PC-9 (cell line): ENCODE results near the gene MBD4. TPM values are rescaled to one million over a fixed set of nuclear protein-coding genes. Genes with fewer than 3 reads are reported as not detected.
"Not testable (repeated sequence)": the region's sequence is repeated elsewhere in the genome, so short reads cannot be mapped to it uniquely, and the experiment has no call there.

ENCODE experiments used
- BruUV-seq: library from RNA; stranded (reverse); fragments of 400-500 nt; replicated peaks from 2 replicates; lab custom pipeline; 2021; lab: Mats Ljungman, UMichigan
- CTCF ChIA-PET: fragments of 300-600 bp; sonication (Branson Sonifier 250); formaldehyde crosslinking; loops from one replicate; lab custom pipeline; 2022; ENCODE audit warnings: antibody characterized with exemption; lab: Charles Lee
- POLR2A ChIA-PET: fragments of 300-600 bp; sonication (Branson Sonifier 250); formaldehyde crosslinking; loops from one replicate; lab custom pipeline; 2022; ENCODE audit warnings: antibody characterized with exemption; ENCODE audit not compliant: unreplicated experiment; lab: Charles Lee
- DNase-seq, 2 experiments: peaks; one replicate each; pipeline versions ENCODE4 v3.0.0 to v3.0.0-alpha.2; 2015 to 2022; ENCODE audit warnings: mixed read lengths in 1 of 2
- H2AFZ ChIP-seq: fragments of 200-600 bp; sonication (generic); 2 replicates; pipeline ENCODE4 v1.8.1; 2017; ENCODE audit warnings: antibody characterized with exemption
- H3F3A ChIP-seq: fragments of 200-600 bp; sonication (generic); 2 replicates; pipeline ENCODE4 v1.8.1; 2017; ENCODE audit warnings: antibody characterized with exemption, mild to moderate bottlenecking, low read depth; ENCODE audit not compliant: insufficient read depth
- H3K27ac ChIP-seq: fragments of 200-600 bp; sonication (generic); 2 replicates; pipeline ENCODE4 v1.6.1; 2016; ENCODE audit warnings: mixed run types
- H3K27me3 ChIP-seq: fragments of 200-600 bp; sonication (generic); 2 replicates; pipeline ENCODE4 v1.6.1; 2016; ENCODE audit warnings: low read depth, mixed run types; ENCODE audit not compliant: insufficient read depth
- H3K36me3 ChIP-seq: fragments of 200-600 bp; sonication (generic); 2 replicates; pipeline ENCODE4 v1.6.1; 2016; ENCODE audit warnings: low read depth, mixed run types
- H3K4me1 ChIP-seq: fragments of 200-600 bp; sonication (generic); replicated peaks from 2 replicates; pipeline ENCODE4 v1.6.1; 2016; ENCODE audit warnings: mixed run types; ENCODE audit not compliant: insufficient read depth
- H3K4me2 ChIP-seq: fragments of 200-600 bp; sonication (generic); 2 replicates; pipeline ENCODE4 v1.6.1; 2017; ENCODE audit warnings: mixed run types
- H3K4me3 ChIP-seq: fragments of 200-600 bp; sonication (generic); 2 replicates; pipeline ENCODE4 v1.6.1; 2016; ENCODE audit warnings: mixed run types
- H3K79me2 ChIP-seq: fragments of 200-600 bp; sonication (generic); 2 replicates; pipeline ENCODE4 v1.6.1; 2017; ENCODE audit warnings: low read depth, mixed run types
- H3K9me2 ChIP-seq: fragments of 200-600 bp; sonication (generic); 2 replicates; pipeline ENCODE4 v1.8.1; 2017; ENCODE audit warnings: mild to moderate bottlenecking; ENCODE audit not compliant: insufficient read depth
- H3K9me3 ChIP-seq: fragments of 200-600 bp; sonication (generic); 2 replicates; pipeline ENCODE4 v1.8.1; 2016; ENCODE audit warnings: low read depth; ENCODE audit not compliant: insufficient read depth
- H4K20me1 ChIP-seq: fragments of 200-600 bp; sonication (generic); 2 replicates; pipeline ENCODE4 v1.8.1; 2017; ENCODE audit not compliant: insufficient read depth
- EZH2 ChIP-seq: fragments of 200-600 bp; sonication (generic); IDR thresholded peaks from 2 replicates; pipeline ENCODE4 v1.8.0; 2017; ENCODE audit warnings: antibody characterized with exemption, low read depth
- intact Hi-C: fragments of 100-400 bp; cut with micrococcal nuclease; formaldehyde crosslinking; loops from one replicate; pipeline ENCODE4 v1.10.0; 2022; ENCODE audit not compliant: unreplicated experiment
- total RNA-seq: library from RNA; stranded (reverse); gene quantifications from 2 replicates; pipeline ENCODE4 v1.2.3, GENCODE V29; 2021
- TF ChIP-seq, protein P1 (sequence below): fragments of 200-600 bp; sonication (generic); conservative IDR thresholded peaks from 2 replicates; pipeline ENCODE4 v1.6.1; 2017; ENCODE audit warnings: mixed run types, antibody characterized with exemption, mild to moderate bottlenecking, moderate library complexity

MBD4 gene
- total RNA-seq, 1 experiment from 2014 or later = 48.6 TPM

DNA sequence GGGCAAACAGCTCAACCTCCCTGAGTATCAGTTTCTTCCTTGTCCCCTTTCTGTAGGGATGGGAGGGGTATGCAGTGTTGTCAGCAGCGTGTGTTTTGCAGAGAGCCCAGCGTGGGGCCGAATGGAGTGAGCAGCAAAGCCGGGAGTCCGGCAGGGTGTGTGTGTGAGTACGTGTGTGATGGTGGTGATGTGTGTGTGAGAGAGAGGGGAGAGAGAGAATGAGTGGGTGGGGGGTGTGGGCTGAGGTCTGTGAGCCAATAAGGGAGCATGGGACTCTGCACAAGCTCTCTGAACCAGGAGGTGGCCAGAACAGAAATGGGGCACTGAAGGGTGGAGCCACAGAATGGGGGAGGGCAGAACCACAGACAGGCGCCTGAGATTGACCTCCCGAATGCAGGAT is 44.1 kb upstream of the MBD4 start:
- Histone ChIP-seq H4K20me1 (no peaks in the 10 kb centered on the region), H3K9me3 (no peaks in the 10 kb centered on the region), H3K79me2 (no peaks in the 10 kb centered on the region), H3F3A (peaks cover 30% of the 10 kb centered on the region), H3K9me2 (no peaks in the 10 kb centered on the region), H2AFZ (no peak overlapping the region), H3K36me3 (no peaks in the 10 kb centered on the region; the same call in 1 of the 2 replicates), H3K27me3 (no peaks in the 10 kb centered on the region), H3K4me1 (peaks cover 40% of the 10 kb centered on the region), H3K4me3 (no peak overlapping the region), H3K4me2 (no peak overlapping the region), H3K27ac (no peak overlapping the region)
- no peak for DNase-seq
- no peak for TF ChIP-seq EZH2
- TF ChIP-seq, protein P1, sequence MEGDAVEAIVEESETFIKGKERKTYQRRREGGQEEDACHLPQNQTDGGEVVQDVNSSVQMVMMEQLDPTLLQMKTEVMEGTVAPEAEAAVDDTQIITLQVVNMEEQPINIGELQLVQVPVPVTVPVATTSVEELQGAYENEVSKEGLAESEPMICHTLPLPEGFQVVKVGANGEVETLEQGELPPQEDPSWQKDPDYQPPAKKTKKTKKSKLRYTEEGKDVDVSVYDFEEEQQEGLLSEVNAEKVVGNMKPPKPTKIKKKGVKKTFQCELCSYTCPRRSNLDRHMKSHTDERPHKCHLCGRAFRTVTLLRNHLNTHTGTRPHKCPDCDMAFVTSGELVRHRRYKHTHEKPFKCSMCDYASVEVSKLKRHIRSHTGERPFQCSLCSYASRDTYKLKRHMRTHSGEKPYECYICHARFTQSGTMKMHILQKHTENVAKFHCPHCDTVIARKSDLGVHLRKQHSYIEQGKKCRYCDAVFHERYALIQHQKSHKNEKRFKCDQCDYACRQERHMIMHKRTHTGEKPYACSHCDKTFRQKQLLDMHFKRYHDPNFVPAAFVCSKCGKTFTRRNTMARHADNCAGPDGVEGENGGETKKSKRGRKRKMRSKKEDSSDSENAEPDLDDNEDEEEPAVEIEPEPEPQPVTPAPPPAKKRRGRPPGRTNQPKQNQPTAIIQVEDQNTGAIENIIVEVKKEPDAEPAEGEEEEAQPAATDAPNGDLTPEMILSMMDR = no peak
- intact Hi-C loops = loop anchor here (2.0 kb wide), 1 partner anchor 101 kb away; no protein-coding TSS in a partner anchor
- CTCF ChIA-PET = no interaction called here
- POLR2A ChIA-PET = no interaction called here
- BruUV-seq = no TSS peak

DNA sequence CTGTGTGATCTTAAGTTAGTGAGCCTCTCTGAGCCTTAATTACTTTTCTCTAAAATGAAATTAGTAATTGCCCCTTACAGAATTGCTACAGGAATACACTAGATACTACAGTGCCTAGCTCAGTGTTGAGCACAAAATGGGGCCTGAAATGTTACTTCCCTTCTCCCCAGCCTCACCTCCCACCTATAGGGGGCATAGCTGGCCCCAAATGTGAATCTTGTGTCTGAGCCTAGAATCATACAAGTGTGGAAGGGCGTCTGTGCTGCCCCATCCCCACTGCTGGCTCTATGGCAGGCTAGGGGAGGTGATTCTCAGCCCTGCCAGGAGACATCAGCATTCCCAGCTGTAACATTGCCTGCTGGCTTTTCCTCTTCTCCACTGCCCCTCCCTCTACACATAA is 43.0 kb upstream of the MBD4 start:
- Histone ChIP-seq H3K4me1 (peaks cover 34% of the 10 kb centered on the region), H3K36me3 (no peaks in the 10 kb centered on the region; the same call in 1 of the 2 replicates), H3K9me2 (no peaks in the 10 kb centered on the region), H3K9me3 (no peaks in the 10 kb centered on the region), H3K27ac (no peak overlapping the region), H2AFZ (no peak overlapping the region), H3K79me2 (no peaks in the 10 kb centered on the region), H4K20me1 (no peaks in the 10 kb centered on the region), H3K4me3 (no peak overlapping the region), H3K27me3 (no peaks in the 10 kb centered on the region), H3K4me2 (no peak overlapping the region), H3F3A (peaks cover 30% of the 10 kb centered on the region)
- ChIA-PET CTCF (interaction anchor here (0.7 kb wide), 1 partner anchor 144 kb away, joined by 3 read pairs; no protein-coding TSS in a partner anchor), POLR2A (no interaction called here)
- DNase-seq = no peak
- intact Hi-C loops = no loop called here
- TF ChIP-seq, protein P1 = no peak
- no peak for TF ChIP-seq EZH2
- no TSS peak for BruUV-seq

DNA sequence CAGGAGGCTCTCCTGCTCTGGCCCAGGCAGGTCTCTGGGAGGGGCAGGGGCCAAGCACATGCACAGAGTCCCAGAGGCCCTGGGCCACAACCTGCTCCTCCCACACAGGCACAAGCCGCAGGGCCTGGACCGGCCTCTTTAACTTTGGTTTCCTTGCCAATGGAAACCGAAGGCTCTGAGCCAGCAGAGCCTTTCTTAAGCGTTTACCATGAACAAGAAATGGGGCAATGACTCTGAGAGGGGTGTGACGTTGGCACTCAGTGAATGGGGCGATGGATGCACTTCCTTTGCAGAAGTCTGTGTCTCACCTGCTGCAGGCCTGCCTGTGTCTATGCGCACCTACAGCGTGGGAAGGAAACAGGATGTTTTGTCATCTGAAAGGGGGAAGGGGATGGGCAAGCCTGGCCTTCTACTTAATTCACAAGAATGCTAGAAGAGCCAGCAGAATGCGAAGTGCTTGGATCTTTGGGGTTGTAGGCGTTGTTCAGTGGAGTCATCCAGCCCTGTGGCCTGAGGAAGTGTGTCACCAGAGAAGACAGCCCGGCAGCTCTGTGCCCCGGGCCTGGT is 42.1 kb upstream of the MBD4 start:
- ChIA-PET POLR2A (no interaction called here), CTCF (no interaction called here)
- Histone ChIP-seq H3K9me2 (no peaks in the 10 kb centered on the region), H3K9me3 (no peaks in the 10 kb centered on the region), H3K27me3 (no peaks in the 10 kb centered on the region), H3F3A (peaks cover 22% of the 10 kb centered on the region), H3K4me2 (no peak overlapping the region), H3K4me1 (peaks cover 25% of the 10 kb centered on the region), H3K4me3 (no peak overlapping the region), H3K36me3 (no peaks in the 10 kb centered on the region; the same call in 1 of the 2 replicates), H4K20me1 (no peaks in the 10 kb centered on the region), H2AFZ (no peak overlapping the region), H3K79me2 (no peaks in the 10 kb centered on the region), H3K27ac (no peak overlapping the region)
- intact Hi-C loops = no loop called here
- no peak for DNase-seq
- no TSS peak for BruUV-seq
- TF ChIP-seq EZH2 = no peak
- TF ChIP-seq, protein P1 = no peak

DNA sequence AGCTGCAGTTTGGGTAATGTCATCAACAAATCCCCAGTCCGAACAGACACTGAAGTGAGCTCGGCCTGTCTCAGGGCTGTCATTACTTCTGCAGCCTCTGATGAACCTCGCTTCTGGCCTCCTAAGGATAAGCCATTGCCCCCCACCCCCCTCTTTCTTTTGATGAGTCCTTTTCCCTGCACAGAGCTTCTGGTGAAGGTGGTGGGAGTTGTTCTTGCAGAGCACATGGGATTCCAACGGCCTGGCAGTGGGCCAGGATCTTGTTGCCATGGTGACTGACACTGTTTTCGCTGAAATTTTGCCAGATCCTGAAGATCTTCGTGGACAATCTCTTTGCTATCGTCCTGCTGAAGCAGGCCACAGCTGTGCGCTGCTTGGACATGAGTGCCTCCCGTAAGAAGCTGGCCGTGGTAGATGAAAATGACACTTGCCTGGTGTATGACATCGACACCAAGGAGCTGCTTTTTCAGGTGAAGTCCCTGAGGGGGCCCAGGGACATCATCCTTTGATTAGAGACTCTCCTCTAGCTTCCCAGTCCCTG is 41.5 kb upstream of the MBD4 start:
- BruUV-seq, H3K9me2 ChIP-seq, POLR2A ChIA-PET, H3K36me3 ChIP-seq, H3K79me2 ChIP-seq, H2AFZ ChIP-seq, H4K20me1 ChIP-seq, H3K4me2 ChIP-seq, CTCF ChIA-PET, H3K27me3 ChIP-seq, H3K4me3 ChIP-seq, DNase-seq, H3K9me3 ChIP-seq, H3K27ac ChIP-seq, intact Hi-C loops: not testable (repeated sequence)
- Histone ChIP-seq H3K4me1 (peaks cover 19% of the 10 kb centered on the region), H3F3A (peaks cover 16% of the 10 kb centered on the region)
